ENCODE data around the gene GNB5. TPM values are rescaled to one million over a fixed set of nuclear protein-coding genes. Genes with fewer than 3 reads are reported as not detected.
"Not testable (repeated sequence)": the region's sequence is repeated elsewhere in the genome, so short reads cannot be mapped to it uniquely, and the experiment has no call there.

GNB5 gene
- 10 to 100 TPM in 2 of 12 donors, 1 to 10 TPM in 9, not detected in 1; 3.9 to 23.4 (median 7.3) TPM for polyA plus RNA-seq (ENCODE audit: insufficient read length in 12 of 12)
- long read RNA-seq, donor 1, partial matches to known transcripts, result 0 of 4 reads
- long read RNA-seq, donor 1, other reads (novel, unspliced or antisense), result 0 of 4 reads
- long read RNA-seq, donor 2, partial matches to known transcripts, result 0 of 1 reads
- long read RNA-seq, donor 2, other reads (novel, unspliced or antisense), result 0 of 1 reads
- long read RNA-seq, donor 3, partial matches to known transcripts, result 0 of 1 reads
- long read RNA-seq, donor 3, other reads (novel, unspliced or antisense), result 0 of 1 reads
- long read RNA-seq, donor 4, result 0 reads
- long read RNA-seq, donor 5, partial matches to known transcripts, result 0 of 1 reads
- long read RNA-seq, donor 5, other reads (novel, unspliced or antisense), result 0 of 1 reads
- long read RNA-seq, donor 6, result 0 reads
- long read RNA-seq, donor 7, partial matches to known transcripts, result 0 of 2 reads
- long read RNA-seq, donor 7, other reads (novel, unspliced or antisense), result 0 of 2 reads
- long read RNA-seq, donor 8, partial matches to known transcripts, result 0 of 1 reads
- long read RNA-seq, donor 8, other reads (novel, unspliced or antisense), result 0 of 1 reads
- long read RNA-seq, donor 9, result 0 reads
- long read RNA-seq, donor 10, partial matches to known transcripts, result 0 of 1 reads
- long read RNA-seq, donor 10, other reads (novel, unspliced or antisense), result 0 of 1 reads
- long read RNA-seq, donor 11, partial matches to known transcripts, result 0 of 4 reads
- long read RNA-seq, donor 11, other reads (novel, unspliced or antisense), result 0 of 4 reads

DNA sequence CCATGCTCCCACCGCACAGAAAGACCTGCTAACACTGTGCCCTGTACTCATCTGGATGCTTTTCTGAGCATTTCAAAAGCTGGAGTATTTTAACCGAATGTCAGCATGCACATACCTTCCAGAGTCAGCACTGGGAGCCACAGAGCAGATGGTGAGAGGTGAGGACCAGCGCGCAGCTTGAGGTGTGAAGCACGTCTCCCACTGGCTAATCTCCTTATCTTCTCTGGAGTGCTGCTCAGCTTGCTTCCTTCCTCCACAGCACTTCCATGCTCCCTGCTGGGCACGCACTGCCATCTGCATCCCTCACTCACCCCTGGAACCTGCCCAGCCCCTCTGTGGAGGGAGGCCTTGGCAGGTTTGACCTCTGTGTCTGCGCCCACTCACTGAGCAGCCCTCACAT is at the start of gene GNB5:
TSS of gene GNB5 (minus strand) at position 186 of the 400 bp plus-strand sequence. CDS start 6,716 bp downstream, outside the sequence.
- no peak for DNase-seq

- no peak for DNase-seq
Measured at GRCh38 chr15:52240166-52240565, 49.0 kb upstream of the GNB5 start.

DNA sequence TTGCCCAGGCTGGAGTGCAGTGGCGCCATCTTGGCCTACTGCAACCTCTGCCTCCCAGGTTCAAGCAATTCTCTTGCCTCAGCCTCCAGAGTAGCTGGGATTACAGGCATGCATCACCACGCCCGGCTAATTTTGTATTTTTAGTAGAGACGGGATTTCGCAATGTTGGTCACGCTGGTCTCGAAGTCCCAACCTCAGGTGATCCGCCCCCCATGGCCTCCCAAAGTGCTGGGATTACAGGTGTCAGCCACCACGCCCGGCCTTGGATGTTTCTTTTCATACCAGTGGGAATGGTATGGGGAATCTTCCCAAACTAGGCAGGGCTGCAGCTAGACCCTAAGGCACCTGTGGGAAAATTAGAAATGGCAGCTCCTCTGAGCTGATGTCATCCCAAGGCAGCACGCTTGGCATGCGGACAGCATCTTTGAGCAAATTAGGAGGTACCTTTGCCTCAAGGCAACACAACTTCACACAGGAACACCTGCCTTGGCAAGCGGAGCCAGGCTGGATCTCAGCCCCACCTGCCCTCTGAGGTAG is 47.9 kb upstream of the GNB5 start:
- not testable (repeated sequence) for DNase-seq

DNA sequence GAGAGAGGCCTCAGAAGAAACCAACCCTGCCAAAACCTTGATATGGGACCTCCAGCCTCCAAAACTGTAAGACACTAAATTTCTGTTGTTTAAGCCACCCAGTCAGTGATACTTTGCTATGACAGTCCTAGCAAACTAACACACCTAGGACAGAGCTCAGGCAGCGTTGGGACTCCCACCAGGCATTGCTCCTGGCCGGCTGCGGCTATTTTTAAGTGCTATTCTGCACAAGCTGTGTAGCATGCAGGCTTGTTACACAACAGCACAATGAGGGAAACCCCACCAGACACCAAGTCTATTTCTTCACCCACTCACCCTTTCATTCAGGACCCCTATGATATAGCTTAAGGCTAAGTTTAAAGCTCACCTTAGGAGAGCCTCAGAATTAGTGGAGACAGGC is 47.0 kb upstream of the GNB5 start:
- DNase-seq, result no peak

- no peak for DNase-seq
Measured at GRCh38 chr15:52236013-52236412, 44.8 kb upstream of the GNB5 start.

- DNase-seq, result no peak
Measured at GRCh38 chr15:52234596-52235541, 43.7 kb upstream of the GNB5 start.

DNA sequence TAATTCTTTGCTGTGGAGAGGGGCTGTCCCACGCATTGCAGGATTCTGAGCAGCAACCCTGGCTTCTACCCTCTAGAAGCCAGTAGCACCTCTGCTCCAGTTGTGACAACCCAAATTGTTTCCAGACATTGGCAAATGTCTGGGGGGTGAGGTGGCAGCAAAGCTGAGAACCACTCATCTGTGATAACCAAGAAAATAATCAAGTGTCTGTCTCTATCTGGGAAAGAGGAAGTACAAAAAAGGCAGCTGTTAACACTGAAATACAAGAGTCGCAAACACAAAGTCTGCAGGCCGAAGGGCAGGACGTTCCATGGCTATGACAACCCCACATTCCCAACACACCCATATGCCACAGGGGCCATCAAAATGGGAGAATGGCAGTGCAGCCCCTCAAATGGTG is 42.2 kb upstream of the GNB5 start:
- DNase-seq, result no peak

GRCh38 chr15:52232327-52232726 is 41.1 kb upstream of the GNB5 start:
- no peak for DNase-seq

DNA sequence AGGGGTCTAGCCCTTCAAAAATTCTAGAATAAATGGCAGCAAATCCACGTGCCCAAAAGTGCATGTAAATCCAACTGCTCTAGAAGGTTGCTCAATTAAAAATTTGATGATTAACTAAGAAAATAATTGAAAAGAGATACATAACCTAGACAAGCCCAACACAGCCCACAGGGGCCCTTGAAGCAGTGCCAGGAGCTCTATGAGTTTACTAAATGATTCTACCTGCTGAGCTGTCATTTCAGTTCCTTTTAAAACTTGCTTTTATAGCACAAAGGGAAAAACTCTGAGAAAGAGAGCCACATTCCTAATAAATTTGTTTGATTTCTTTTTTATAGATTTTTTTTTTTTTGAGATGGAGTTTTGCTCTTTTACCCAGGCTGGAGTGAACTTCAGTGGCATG is 38.9 kb upstream of the GNB5 start:
- no peak for DNase-seq

DNA sequence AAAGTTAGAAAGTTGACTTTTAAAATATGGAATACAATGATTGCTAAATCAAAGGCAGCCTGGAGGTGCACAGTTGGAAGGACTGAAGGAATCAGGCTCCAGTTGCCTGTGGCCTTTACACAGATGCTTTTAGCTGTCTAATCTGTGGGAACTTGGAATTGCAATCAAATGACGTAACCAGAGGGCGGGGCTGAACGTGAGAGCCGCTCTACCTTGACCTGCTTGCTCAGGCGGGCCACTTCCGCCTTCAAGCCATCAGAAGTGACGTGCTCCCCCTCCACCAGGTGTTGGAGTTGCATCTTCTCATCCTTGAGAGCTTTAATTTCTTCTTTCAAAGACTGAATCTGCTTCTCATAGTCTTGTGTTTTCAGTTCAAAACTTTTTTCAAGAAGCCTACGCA is 37.7 kb upstream of the GNB5 start:
- no peak for DNase-seq

DNA sequence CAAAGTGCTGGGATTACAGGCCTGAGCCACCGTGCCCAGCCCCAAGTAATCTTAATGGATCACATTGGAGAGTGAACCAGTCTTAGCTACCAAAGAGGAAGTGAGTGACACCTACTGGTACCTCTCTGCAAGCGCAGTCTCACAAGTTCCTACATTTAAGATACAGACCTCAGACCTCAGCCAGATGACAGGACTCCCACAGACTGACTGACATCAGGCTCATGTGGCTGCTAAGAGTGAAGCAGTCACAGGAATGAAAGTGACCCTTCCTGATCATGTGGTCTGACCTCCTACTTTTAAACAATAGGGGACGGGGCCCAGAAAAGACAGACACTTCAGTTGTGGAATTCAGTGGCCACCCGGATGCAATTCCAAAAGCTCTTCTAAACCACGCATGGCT is 36.3 kb upstream of the GNB5 start:
- DNase-seq, result peak; percentile 70

GRCh38 chr15:52225230-52225629 is 34.0 kb upstream of the GNB5 start:
- no peak for DNase-seq

GRCh38 chr15:52224211-52224610 is 33.0 kb upstream of the GNB5 start:
- DNase-seq, result no peak

DNA sequence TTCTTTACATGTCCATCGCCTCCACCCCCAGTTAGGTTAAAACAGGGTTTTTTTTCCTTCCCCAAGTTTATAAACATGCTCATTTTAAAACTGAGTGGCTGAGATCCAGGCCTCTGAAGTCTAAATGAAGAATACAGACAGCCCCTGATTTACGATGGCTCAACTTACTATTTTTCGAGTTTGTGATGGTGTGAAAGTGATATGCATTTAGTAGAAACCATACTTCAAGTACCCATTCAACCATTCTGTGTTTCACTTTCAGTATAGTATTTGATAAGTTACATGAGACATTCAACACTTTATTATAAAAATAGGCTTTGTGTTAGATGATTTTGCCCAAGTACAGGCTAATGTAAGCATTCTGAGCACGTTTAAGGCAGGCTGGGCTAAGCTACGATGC is 30.5 kb upstream of the GNB5 start:
- no peak for DNase-seq

DNA sequence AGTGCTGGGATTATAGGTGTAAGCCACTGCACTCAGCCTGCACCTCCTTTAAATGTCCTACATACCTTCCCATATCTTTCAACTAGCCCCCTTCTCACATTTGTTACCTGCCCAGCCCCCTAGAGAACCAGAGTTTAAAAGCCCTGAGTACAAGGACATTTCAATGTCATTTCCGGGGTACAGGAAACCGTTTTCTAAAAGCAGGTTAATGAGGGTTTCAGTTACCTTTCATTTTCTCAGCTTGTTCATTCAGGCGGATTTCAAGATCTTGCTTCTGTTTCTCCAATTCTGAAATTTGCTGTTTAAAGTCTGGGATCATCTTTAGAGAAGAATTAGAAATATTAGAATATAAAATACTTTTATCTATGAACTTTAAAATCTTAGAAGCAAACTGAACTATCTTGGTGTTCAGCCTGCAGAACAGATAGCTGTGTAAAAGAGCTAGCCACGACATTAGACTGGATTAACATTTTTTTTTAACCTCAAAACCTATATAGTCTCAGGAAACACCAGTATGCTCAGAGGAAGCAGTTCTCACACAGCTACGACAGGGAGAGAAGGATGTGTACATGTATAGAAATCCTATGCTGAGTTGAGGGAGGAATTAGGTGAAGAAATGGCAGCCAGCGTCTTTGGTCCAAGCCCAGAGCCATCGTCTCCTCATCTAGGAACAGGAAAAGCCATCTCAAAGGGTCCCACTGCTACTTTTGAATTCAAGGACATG is 29.9 kb upstream of the GNB5 start:
- no peak for DNase-seq

DNA sequence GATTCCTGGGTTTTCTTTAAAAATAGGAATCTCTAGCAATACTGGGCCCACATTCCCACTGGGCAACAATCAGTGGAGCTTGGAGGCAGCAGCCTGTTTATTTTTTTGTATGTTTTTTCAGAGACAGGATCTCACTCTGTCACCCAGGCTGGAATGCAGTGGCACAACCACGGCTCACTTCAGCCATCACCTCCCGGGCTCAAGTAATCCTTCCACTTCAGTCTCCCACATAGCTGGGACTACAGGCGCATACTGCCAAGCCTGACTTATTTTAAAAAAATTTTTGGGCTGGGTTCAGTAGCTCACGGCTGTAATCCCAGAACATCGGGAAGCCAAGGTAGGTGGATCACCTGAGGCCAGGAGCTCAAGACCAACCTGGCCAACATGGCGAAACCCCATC is 29.1 kb upstream of the GNB5 start:
- DNase-seq, result no peak

GRCh38 chr15:52218816-52219215 is 27.6 kb upstream of the GNB5 start:
- no peak for DNase-seq

- DNase-seq, result no peak
Measured at GRCh38 chr15:52218371-52218770, 27.2 kb upstream of the GNB5 start.

DNA sequence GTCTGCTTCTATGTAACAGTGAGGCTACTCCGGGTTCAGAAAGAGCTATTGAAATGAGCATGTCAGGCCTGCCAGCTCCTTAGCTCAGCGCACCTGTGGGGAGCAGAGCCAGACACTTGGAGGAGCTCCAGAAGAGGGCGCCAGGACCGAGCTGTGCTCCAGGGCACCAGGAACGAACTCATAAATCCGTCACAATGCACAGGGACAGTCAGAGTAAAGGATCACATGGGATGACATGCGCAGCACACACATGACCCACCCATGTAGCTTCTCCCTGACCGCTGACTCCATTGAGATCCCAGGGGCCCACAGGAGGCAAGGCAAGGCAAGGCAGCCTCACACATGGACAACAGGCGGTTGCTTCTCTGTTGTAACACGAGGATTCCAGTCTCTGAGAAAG is 26.0 kb upstream of the GNB5 start:
- no peak for DNase-seq

- no peak for DNase-seq
Measured at GRCh38 chr15:52214553-52214952, 23.4 kb upstream of the GNB5 start.

GRCh38 chr15:52213206-52213605 is 22.0 kb upstream of the GNB5 start:
- DNase-seq, result no peak

Data from muscle of arm (tissue), 14 donors.